IPS DF 4.7 (cell line): ENCODE data around the gene HOTAIR.

Experiments
- DNase-seq: peaks from one replicate; pipeline ENCODE4 v3.0.0-alpha.2; 2013; ENCODE audit warnings: low spot score; ENCODE audit errors: extremely low read depth

HOTAIR gene

DNA sequence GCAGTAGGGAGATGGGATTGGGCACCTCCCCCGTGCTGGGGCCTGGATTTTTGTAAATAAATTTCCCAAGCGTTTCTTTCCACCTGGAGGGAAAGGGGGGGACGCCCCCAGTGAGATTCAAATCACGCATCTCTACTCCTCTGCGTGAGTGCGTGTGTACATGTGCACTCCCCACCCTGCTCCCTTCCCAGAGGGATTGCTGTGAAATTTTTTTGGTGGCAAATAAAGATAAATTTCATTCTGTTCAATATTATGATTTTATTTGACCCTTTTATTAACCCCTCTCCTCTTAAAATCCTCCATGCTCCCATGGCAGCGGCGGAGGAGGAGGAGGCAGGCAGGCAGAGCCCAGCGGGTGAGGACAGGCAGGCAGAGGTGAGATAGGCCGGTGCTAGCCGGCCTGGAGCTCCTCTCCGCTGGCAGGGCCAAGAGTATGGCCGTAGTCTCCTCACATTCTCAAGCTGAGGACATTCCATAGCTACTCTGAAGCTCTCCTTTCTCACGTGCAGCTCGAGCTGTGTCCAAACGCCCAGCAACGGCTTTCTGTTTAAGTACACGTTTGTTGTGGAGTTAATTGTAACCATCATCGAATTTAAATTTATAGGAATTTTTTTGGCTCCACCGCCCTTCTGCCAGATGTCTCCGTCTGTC, 1.5 kb upstream of the HOTAIR start:
- DNase-seq: no peak

DNA sequence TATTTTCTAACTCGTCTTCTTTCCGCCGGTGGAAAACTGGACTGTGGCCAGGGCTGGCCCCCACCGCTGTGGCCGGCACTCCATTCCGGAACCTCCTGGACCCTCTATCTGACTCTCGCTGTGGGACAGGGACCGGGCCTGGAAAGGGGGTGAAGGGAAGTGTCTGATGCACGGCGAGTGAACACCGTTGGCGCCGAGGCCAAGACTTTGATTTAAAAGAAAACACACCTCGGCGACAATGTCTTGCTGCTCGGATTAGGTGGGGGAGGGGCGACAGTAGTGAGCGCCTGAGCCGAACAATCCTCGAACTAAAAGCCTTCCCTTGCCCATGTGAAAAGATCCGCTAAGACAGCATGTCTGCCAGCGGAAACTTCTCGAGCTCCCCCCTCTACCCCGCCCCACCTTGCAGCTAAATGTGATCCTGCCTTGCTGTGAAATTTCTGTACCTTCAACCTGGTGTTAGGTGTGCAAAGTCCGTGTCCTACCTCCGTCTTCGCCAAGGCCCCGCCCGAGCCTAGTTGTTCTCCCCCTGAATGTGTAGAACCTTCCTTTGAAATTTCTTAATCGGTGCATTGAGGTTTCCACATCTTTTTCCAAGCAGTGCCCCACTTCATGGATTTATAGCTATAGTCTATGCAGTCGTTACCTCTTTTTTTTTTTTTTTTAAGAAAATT, 862 bp upstream of the HOTAIR start:
- no peak for DNase-seq

DNA sequence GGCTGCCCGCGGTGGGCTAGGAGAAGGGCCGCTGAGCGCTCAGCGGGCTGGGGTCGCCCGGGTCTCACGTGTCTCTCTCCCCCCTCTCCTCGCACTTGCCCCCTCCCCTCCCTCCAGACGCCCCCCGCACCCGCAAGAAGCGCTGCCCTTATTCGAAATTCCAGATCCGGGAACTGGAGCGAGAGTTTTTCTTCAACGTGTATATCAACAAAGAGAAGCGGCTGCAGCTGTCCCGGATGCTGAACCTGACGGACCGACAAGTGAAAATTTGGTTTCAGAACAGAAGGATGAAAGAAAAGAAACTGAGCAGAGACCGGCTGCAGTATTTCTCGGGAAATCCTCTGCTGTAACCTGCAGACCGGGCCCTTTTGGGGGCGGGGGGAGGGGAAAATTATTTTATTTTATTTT, 314 bp upstream of the HOTAIR start:
- DNase-seq: no peak

DNA sequence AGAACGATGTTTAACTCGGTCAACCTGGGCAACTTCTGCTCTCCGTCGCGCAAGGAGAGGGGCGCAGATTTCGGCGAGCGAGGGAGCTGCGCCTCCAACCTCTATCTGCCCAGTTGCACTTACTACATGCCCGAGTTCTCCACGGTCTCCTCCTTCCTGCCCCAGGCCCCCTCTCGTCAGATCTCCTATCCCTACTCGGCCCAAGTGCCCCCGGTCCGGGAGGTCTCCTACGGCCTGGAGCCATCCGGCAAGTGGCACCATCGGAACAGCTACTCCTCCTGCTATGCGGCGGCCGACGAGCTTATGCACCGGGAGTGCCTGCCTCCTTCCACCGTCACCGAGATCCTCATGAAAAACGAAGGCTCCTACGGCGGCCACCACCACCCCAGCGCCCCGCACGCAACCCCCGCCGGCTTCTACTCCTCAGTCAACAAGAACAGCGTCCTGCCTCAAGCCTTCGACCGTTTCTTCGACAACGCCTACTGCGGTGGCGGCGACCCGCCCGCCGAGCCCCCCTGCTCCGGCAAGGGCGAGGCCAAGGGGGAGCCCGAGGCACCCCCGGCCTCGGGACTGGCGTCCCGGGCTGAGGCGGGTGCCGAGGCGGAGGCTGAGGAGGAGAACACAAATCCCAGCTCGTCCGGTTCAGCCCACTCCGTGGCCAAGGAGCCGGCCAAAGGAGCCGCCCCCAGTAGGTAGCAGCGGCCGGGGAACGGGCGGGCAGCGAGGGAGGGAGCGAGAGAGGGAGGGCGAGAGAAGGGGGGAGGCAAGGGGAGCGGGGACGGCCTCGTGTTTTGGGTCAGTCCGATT, 1.3 kb downstream of the HOTAIR start:
- DNase-seq: no peak

DNA sequence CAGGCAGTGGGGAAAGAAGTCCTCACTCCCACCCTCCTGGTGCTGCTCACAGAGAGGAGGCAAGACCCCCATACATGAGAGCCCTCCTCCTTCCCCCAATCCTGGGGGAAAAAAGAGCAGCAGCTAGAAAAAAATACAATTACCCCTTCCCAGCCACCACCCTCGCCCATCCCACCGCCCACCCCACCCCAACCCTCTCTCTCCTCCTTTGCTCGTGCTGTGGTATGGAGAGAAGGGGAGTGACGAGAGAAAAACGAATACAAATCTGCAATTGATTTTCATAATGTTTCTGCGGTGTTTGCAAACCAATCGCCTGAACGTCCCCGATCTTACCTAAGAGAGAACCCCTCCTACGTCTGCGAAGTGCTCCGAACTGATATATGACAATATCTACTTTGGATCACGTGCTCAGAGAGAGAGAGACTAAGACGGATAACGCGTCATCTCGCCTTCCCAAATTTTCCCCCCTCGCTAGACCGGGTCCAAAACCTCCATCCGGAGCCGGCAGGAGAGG, 2.0 kb downstream of the HOTAIR start, which contains the start of gene HOXC11:
TSS of gene HOXC11 (plus strand) at position 405 of the 514 bp plus-strand sequence. CDS start 116 bp downstream, outside the sequence.
- no peak for DNase-seq

DNA sequence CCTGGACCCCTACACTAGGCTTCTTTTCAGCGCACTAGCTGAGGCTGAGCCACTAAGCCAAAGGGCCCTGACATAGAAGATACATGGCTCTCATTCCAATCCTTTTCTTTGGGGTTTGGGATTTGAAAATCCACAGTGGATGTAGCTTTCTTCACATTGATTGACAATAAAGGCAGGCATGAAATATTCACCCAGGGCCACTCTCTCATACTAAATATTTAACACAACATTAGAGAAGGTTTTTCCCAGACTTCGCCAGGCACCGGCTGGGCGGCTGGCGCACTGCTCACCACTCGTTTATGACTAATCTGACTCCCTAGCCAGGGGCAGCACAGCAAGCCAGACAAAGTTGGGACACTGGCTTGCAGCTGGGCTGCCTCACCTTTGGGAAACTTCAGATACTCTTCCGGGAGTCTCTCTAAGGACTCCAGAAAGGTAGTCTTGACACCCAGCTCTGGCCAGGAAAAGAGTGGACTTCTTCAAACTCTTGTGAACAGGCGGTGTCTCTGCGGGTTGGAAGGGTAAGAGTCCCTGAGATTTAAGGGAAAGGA, 2.5 kb downstream of the HOTAIR start:
- DNase-seq: no peak

DNA sequence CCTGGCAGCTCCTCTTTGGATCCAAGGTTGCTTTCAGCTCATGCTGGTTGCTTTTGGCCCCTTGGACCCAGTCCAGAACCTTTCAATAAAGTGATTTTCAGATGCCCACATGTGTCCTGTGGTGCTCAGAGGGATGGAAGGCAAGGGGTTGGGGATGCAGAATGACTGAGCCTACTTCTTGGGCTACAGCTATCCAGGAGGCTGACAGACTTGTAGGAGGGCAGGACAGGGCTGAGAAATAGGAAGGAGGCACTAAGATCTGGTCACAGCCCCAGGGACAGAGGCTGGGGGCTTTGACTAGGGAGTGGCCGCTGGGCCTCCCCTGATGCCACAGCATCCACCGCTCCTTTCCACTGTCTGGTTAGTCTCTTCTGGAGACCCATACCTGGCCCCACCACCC, 3.1 kb downstream of the HOTAIR start:
- no peak for DNase-seq

DNA sequence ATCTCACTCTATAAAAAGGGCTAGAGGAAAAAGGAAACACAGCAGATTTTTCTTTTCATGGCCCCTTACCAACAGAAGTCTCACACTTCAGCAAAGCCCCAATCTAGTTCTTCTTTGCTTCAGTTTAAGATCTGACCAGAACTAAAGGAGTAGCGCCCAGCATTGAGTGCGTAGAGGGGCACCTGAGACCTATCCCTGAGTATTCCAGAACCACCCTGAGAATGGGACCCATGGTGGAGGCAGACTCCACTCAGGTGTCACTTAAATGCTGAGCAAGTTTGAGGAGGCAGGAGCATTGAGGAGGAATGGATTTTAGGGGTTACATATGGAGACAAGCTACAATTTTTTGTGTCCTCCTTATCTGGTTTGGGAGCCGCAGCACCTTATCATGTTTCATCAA, 3.6 kb downstream of the HOTAIR start:
- DNase-seq: no peak

DNA sequence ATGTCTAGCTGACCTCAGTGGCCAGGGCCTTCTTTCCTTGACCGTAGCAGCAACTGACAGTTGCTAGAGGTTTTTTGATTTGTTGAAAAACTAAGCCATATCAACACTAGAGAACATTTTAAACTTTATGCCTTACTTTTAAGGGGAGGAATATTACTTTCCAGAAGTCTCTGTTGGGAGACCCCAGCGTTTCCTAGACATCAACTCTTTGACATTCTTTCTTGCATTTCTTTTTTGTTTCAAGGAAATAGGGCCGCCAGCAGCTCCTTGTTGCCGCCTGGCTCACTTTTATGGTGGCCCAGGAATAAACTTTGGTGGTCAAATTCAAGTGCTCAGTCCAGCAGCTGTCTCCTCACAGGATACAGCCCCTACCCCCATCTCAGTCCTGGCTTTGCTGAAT, 4.3 kb downstream of the HOTAIR start:
- no peak for DNase-seq

DNA sequence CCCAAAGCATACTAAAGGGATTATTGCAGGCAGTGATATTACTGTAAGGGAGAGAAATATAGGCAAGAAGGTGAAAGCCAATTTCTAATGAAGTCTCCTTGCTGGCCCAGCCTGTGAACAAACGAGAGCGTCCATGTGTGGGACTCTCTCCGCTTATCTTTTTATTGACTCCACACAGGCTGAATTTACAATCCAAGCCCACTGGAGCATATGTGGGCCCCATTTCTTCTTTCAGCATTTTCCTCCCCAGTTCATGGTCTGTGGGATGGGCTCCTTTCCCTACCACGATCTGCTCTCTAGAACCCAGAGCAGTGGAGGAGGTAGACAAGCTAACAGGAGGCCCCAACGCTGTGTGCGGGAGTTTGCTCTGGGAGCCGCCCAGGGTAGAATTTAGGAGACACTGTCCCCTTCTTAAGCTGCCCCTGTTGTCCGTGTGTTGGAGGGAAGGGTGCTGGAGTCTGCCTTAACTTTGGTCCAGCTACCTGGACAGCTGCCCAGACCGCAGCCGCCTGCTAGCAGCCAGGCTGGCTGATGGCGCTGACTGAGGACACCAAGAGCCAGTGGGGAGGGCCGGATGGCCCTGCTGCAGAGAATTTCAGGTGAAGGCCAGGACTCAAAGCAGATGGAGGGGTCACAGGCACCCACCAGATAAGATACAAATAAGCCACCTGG, 5.0 kb downstream of the HOTAIR start:
- DNase-seq: no peak

DNA sequence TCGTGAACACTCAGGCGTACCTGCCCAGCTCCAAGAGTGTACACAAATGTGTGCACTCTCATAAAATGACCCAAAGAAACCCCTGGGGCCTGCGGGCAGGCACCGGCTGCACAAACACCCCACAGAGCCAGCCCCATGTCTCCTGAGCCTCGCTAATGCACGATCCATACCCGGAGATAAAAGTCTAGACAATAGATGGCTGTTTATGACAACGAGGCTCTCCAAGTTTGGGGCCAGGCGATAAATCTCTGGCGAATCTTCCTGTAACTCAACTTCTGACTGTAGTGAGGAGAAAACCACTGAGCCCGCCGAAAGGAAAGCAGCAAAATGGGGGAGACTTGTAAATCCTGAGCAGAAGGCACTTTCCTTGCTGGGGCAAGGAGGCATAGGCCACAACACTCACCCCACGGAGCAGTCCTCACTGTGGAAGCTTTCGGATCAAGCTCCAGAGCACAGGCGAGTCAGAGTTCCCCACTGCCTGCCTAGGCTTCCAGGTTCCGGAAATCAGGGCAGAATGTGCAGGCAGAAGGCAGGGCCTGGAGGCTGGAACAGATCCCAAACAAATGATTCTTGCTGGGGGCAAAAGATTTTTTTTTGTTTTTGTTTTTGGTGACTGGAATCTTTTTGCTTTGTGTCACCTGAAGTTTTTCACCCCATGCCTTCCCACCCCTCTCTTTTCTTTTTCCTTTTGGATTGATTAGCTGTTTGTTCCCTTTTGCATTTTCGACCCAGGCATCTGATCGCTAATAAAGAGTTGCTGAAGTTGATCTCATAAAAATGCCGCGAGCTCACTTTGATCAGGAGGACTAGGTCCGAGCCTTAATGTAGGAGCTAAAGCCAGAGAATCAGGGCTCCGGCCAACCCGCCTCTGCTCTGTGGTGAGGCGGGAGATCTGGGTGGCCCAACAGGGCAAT, 6.3 kb downstream of the HOTAIR start:
- DNase-seq: no peak

DNA sequence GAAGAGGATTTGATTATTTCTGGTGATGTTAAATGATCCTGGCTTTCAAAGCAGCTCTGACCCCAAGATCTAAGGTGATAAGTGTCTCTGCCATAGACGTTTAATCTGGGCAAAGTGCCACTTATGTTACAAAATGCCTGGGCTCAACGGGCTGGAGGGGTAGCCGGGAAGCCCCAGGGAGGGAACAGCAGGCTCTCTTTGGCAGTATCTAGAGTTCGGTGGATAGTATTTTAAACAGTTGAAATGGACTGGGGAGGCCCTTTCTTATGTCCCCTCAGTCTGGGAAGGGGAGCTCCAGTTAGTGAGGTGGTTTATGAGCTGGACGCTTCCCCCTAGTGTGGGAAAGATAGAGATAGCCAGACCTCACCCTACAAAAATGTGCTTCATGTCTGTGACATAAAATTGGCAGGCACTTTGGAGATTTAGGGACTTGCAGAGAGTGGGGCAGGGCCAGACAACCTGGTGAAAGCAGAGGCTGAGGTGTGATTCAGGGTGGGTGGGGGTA, 7.3 kb downstream of the HOTAIR start:
- DNase-seq: no peak

DNA sequence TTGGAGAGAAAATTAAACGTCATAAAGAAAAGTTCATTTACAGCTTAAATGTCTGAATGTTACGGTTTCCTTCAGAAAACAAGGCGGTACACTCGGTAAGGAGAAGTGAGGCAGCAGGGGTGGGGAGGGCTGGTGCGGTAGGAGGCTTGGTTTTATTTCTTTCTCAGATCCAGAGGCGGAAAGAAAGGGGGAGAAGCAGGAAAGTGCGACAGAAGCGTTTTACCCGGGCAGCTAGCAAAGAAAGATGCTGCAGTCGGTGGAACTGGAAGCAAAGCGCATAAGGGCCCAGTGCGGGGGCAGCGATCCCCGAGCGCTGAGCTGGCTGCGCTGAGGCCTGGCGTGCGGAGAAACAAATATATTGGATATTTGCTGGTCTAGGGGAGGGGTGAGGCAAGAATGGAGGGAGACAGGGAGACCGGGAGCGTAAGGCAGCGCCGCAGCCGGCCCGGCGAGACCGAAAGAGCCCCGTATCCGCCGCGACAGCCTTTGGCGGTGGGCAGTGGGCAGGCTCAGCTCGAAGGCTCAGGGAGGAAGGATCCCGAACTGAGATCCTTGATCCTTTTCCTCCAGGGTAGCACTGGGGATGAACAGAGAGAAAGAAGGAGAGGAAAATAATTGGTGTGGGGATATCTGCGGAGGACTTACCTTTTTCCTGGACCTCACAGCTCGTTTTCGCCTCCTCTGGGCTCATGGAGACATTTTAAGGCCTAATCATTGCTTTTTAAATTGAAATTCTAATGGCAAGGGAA, 8.2 kb downstream of the HOTAIR start:
- DNase-seq: no peak

DNA sequence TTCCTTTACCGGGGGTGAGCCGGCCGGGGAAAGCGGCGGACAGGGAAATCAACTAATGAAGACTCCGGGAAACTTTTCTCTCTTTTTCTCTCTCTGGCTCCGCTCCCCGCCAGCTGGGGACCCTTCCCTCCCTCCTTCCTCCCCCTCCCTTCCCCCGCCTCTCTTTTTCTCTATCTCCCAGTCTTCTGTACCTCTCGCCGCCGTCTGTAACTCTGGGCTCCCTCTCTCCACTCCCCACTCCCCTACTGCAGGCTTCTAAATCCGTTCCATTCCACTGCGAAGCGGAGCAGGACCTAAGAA, 8.7 kb downstream of the HOTAIR start:
- no peak for DNase-seq

DNA sequence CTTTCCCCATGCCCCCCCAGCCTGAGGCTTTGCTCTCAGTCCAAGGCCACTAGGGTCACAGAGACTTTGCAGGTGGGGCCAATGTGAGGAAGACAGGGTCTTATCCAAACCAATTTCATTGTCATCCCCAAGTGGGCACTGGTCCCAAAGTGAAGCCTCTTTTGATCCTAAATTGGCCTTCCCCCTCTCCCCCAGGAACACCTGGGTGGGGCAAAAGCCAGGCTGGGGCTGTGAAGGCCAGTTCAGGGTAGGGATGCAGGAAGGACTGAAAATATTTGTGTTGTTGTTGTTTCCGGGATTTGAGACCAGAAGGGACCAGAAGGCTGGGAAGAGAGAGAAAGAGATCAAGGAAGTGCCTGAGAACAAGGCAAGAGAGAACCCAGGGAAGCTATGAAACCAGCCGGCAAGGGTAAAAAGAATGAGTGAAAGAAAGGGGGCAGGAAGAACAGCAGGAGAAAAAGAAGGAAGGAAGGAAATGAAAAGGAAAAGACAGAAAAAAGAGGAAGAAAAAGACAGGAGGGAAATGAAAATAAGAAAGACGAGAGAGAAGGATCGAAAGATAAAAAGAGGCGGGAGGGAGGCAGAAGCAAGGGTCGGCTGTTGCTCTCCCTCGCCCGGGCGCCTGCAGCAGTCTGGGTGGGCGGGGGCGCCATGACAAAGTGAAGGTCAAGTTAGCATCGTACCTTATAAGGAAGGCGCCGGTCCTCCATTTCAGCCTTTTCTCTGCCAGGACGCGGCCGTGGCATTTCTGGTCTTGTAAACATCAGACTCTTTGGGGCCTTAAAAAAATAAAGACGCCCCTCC, 9.3 kb downstream of the HOTAIR start:
- DNase-seq: no peak

DNA sequence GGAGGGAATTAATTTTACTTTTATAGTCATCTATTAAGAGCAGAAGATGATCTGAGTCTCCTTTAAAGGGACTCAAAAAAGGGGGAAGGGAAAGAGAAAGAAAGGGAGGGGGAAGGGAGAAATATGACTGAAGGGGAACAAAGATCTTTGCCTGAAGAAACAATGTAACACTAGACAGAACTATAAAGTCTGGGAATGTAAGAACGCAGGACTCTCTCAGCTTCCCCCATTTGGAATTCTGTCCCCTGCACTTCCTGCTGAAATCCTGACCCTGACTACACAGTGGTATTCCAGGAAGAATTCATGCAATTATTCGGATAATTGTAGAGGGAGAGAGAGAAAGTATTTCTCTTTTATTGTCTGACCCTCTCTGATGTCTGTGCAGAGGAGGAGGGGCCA, 10.4 kb downstream of the HOTAIR start:
- no peak for DNase-seq

DNA sequence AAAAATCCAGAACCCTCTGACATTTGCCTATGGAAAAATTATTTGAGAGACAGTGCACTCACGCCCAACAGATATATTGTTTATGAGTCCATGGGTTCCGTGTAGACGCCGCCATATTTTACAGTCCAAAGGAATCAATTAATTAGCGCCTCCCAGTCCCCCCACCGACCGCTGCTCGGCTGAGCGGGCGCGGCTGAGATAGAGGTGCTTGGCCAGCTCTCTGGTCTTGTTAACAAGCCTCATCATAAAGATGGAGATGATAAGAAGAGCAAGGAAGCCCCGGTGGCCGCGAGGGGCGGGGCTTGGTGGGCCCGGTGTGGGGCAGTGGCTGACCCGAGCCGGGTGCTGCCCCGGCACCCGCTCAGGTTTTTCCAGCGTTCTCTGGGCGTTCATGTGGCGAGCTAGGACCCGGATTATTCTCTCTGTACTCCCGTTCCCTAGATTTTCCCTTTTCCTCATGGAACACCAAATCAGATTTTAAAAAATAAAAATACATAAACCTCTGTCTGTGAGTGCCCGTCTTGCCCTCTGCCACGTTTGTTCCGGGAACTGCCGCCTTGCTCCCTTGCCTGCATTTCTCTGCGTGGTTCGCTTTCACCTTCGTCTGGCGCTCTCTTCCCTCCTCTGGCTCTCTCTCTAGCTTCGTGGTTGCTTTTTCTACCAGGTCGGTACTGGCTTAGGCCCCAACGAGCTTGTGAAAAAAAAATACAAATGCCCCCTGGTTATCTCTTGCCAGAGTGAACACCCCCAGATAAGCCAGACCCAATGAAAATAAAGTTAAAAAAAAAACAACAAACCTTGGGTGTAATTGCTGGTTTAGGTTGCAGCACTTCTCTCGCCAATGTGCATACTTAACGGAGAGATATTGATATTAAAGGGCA, 11.1 kb downstream of the HOTAIR start:
- no peak for DNase-seq

DNA sequence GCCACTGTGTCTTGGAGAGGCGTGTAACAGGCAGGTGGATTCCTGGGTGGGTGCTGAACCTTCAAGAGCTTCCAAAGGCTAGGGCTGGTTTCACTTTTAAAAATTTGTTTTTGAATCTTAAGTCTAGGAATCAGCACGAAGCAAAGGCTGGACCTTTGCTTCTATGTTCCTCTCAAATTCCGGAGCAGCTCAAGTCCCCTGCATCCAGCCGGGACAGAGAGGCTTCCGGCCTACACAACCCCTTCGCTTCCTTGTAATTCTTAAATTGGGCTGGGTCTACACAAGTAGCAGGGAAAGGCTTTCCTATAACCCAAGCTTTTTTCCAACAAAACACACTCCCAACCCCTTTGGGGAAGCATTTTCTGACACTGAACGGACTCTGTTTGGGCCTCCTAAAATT, 11.7 kb downstream of the HOTAIR start:
- DNase-seq: no peak
